Calu3 (cell line): ENCODE results near the gene ASB17. TPM values are rescaled to one million over a fixed set of nuclear protein-coding genes. Genes with fewer than 3 reads are reported as not detected.

Source experiments
- BruUV-seq: library from RNA; stranded (reverse); fragments of 400-500 nt; replicated peaks from 2 replicates; lab custom pipeline; 2021; lab: Mats Ljungman, UMichigan
- CTCF ChIA-PET: fragments of 300-600 bp; sonication (Branson Sonifier 250); formaldehyde crosslinking; loops from one replicate; lab custom pipeline; 2022; ENCODE audit warnings: antibody characterized with exemption; lab: Charles Lee
- DNase-seq: peaks from one replicate; pipeline ENCODE4 v3.0.0; 2022
- H3K27ac Mint-ChIP-seq: one replicate; pipeline ENCODE4 v1.8.0; 2022; ENCODE audit warnings: mixed read lengths; ENCODE audit not compliant: unreplicated experiment
- H3K27me3 Mint-ChIP-seq: one replicate; pipeline ENCODE4 v1.8.0; 2022; ENCODE audit warnings: mixed read lengths; ENCODE audit not compliant: unreplicated experiment
- H3K36me3 Mint-ChIP-seq: one replicate; pipeline ENCODE4 v1.8.0; 2022; ENCODE audit warnings: mild to moderate bottlenecking, moderate library complexity, mixed read lengths; ENCODE audit not compliant: insufficient read depth, unreplicated experiment
- H3K4me1 Mint-ChIP-seq: one replicate; pipeline ENCODE4 v1.8.0; 2022; ENCODE audit warnings: mild to moderate bottlenecking, low read depth, mixed read lengths; ENCODE audit not compliant: unreplicated experiment
- H3K4me3 Mint-ChIP-seq: one replicate; pipeline ENCODE4 v1.8.0; 2022; ENCODE audit warnings: mild to moderate bottlenecking, low read depth, moderate library complexity, mixed read lengths; ENCODE audit not compliant: unreplicated experiment
- H3K9me3 Mint-ChIP-seq: one replicate; pipeline ENCODE4 v1.8.0; 2022; ENCODE audit warnings: low read depth, mixed read lengths; ENCODE audit not compliant: unreplicated experiment
- intact Hi-C: fragments of 100-400 bp; cut with micrococcal nuclease; formaldehyde crosslinking; loops from one replicate; pipeline ENCODE4 v1.10.0; 2022; ENCODE audit not compliant: unreplicated experiment
- total RNA-seq: library from RNA; stranded (reverse); gene quantifications from 2 replicates; pipeline ENCODE4 v1.2.3, GENCODE V29; 2022
- TF ChIP-seq, protein P1 (sequence below): fragments of 200-600 bp; IDR thresholded peaks from one replicate; pipeline ENCODE4 v1.8.0; 2022; ENCODE audit warnings: antibody characterized with exemption; ENCODE audit not compliant: unreplicated experiment

ASB17 gene
- total RNA-seq, 1 experiment from 2014 or later, result not detected

DNA sequence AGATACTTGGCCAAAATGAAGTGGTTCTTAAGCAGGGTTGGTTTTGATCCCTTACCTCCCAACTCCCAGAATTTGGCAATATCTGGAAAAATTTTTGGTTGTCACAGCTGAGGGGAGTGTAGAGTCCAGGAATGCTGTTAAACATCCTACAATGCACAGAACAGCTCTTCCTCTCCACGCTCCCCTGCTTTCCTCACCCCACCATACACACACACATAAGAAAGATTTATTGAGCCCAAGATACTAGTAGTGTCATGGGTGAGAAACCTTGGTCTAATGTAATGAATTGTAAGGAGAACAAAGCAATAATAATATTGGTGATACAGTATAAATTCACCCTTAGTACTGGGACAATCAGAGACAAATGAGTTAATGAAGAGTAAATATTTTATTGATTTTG is 47.8 kb downstream of the ASB17 start:
- CTCF ChIA-PET, result no interaction called here
- Mint-ChIP-seq H3K4me3 (no peak overlapping the region), H3K36me3 (no peaks in the 10 kb centered on the region), H3K27ac (no peak overlapping the region), H3K27me3 (no peaks in the 10 kb centered on the region), H3K4me1 (peaks cover 7% of the 10 kb centered on the region), H3K9me3 (no peaks in the 10 kb centered on the region)
- TF ChIP-seq, protein P1, sequence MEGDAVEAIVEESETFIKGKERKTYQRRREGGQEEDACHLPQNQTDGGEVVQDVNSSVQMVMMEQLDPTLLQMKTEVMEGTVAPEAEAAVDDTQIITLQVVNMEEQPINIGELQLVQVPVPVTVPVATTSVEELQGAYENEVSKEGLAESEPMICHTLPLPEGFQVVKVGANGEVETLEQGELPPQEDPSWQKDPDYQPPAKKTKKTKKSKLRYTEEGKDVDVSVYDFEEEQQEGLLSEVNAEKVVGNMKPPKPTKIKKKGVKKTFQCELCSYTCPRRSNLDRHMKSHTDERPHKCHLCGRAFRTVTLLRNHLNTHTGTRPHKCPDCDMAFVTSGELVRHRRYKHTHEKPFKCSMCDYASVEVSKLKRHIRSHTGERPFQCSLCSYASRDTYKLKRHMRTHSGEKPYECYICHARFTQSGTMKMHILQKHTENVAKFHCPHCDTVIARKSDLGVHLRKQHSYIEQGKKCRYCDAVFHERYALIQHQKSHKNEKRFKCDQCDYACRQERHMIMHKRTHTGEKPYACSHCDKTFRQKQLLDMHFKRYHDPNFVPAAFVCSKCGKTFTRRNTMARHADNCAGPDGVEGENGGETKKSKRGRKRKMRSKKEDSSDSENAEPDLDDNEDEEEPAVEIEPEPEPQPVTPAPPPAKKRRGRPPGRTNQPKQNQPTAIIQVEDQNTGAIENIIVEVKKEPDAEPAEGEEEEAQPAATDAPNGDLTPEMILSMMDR, result no peak
- intact Hi-C loops, result no loop called here
- DNase-seq, result no peak
- no TSS peak for BruUV-seq

DNA sequence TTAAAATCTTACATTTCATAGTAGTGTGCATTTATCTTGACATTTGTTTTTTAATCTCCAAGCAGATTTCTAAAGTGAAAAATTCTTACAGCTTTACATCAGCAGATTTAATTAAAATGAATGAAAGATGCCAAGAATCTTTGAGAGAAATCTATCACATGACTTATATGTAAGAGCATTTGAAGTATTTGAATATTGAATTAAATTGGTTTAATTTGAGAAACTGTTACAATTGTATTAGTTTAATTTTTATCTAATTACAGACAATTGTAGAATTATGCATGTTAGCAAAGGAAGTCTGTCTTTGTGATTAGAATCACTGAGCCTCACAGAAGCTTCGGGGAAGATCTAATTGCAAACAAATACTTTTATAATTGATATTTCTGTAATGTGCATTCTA is 52.2 kb downstream of the ASB17 start:
- H3K36me3 Mint-ChIP-seq, result no peaks in the 10 kb centered on the region
- no peaks in the 10 kb centered on the region for H3K9me3 Mint-ChIP-seq
- no peaks in the 10 kb centered on the region for H3K27me3 Mint-ChIP-seq
- no peak for DNase-seq
- H3K4me3 Mint-ChIP-seq, result no peak overlapping the region
- no peak overlapping the region for H3K27ac Mint-ChIP-seq
- intact Hi-C loops, result no loop called here
- CTCF ChIA-PET, result no interaction called here
- H3K4me1 Mint-ChIP-seq, result no peaks in the 10 kb centered on the region
- TF ChIP-seq, protein P1, result no peak
- no TSS peak for BruUV-seq

GRCh38 chr1:75870951-75871350 is 61.3 kb downstream of the ASB17 start:
- CTCF ChIA-PET, result no interaction called here
- Mint-ChIP-seq H3K9me3 (peaks cover 2% of the 10 kb centered on the region), H3K27ac (no peak overlapping the region), H3K4me3 (no peak overlapping the region), H3K36me3 (no peaks in the 10 kb centered on the region), H3K27me3 (no peaks in the 10 kb centered on the region), H3K4me1 (no peaks in the 10 kb centered on the region)
- no TSS peak for BruUV-seq
- TF ChIP-seq, protein P1, result no peak
- no peak for DNase-seq
- intact Hi-C loops, result no loop called here

Other genes starting within 250 kb of the ASB17 start
- gene ACADM, start 207.7 kb downstream of the ASB17 start, total RNA-seq, result 19.2 and 21.6 TPM in 2 replicates
- 98.8 and 105 TPM in 2 replicates for gene RABGGTB, start 146.1 kb downstream of the ASB17 start, total RNA-seq
- gene MSH4, start 135.5 kb downstream of the ASB17 start, total RNA-seq, result 0.54 and 0.83 TPM in 2 replicates
- gene ST6GALNAC3, start 142.3 kb upstream of the ASB17 start, total RNA-seq, result 0.87 and 0.93 TPM in 2 replicates